NCI-H1417 (cell line): ENCODE measurements around the gene SLC25A21.

Experiments used
- DNase-seq, 3 experiments: peaks; one replicate each; lab custom pipeline; 2025; lab: John Stamatoyannopoulos, UW

The SLC25A21 gene

DNA sequence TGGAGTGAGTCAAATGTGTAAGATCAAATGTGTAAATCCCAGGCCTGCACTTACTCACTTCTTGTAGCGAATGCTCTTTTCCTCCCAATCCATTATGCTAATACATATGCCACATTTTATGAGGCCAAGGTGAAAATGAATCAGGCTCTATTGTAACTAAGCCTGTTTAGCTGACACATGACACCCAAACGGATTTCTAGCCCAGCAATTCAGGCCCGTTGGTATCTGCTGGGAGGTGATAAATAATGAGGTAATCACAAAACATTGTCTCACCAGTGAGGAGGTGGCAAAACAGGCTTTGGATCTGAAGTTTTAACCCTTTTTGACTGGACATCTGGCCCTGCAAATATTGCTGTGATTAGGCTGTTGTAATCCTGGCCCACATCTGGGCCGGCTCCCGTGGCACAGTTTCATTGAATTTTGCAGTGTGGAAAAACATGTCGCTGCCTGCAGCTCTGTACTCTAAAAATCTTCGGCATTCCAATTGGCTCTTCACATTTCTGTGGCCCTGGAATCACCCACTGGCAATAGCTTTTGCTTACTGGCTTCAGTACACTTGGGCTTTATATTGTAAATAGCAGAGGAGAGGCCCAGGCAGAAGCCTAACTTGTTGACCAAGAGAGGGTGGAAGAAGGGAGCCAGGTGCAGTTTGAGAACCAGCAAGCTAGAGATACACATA lies 404.7 kb downstream of the SLC25A21 start:
- peak; percentile 66 to 90 (median 89) for DNase-seq

DNA sequence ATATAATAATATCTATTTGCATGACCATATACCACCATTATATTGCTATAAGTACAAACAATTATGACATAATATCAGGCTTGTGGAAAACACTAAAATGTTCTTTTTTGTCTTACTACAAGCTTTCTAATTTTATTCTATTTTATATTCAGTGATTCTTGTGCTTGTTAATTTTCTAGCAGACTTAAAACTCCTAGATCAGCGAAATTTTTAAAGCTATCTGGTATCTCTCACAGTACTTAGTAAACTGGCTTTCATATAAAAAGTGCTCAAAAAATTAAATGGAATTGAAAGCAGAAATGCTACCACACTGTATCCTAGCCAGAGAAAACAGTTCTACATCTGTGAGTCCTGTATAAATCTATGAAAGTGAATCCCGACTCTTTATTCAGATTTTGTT lies 405.4 kb downstream of the SLC25A21 start:
- DNase-seq = no peak

DNA sequence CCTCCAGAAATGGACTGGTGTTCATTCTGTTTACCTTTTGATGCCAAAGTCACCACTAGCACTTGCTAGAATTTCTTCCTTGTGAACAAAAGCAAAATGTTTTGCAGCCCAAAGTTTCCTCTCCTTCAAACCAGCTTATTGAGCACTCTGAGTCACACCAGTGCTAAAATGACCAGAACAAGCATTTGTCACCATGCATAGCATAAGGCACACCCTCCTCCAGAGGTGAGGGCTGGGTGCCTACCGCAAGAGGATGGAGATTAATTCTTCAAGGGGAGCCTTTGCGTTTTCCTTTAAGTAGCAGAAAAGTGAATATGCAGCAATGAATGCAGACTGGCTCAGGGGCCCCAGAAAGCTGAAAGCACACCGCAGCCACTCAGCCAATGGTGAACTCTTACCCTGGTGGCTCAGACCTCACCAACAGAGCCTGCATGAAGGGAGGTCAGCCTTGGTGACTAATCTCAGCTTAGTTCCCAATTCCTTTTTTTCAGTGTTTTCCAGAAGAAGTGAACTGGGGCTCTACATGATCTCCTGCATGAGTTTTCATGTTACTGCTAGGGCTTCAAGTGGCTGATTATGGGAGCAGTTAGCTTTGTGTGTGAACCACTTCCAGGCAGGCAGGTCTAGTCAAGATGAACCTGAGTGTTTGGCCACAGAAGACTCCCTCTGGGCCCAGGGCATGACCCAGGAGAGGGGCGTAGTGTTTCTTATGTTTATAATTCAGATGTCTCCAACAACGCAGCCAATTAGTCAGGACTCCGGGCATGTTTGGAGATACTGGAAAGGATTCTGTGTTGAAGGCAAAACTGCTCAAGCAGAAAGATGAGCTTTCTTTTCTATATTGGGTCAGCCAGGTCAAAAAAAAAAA lies 414.4 kb downstream of the SLC25A21 start:
- DNase-seq = peak in 1 of 3 experiments; percentile 87

DNA sequence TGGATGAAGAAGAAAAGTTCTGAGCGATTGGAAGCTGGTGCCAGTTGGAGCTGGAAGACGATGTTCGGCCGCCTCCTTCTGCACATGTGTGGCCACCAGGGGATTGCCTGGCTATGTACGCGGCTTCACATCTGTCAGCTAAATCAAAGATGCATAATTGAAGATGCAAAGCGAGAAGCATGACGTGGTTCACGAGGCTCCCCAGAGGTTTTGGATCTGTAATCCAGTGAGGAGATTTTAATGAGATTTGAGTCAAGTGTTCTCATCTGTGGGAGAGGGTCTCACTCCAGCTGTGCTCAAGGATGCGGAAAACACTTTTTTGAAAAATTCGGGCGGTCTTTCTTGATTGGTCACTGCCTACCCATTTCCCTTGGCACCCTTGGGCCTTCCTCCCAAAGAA lies 416.2 kb downstream of the SLC25A21 start:
- peak in 1 of 3 experiments; percentile 60 for DNase-seq

DNA sequence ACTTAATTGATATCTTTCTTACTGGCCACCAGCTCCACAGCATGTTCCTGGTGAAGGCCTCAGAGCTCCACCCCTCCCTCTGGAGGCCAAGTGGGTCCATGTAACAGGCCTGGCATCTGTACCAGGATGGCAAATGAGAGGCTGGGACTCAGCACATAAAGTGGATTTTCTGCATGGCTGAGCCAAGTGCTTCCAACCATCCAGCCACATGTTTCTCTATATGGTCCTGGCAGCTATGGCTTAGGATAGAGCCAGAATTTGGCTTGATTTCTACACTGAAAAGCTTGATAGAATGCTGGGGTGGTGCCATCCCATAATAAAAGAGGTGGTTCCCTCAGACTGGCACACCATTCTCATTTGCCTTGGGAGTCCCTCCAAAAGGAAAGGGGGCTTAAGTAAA lies 416.6 kb downstream of the SLC25A21 start:
- DNase-seq = peak in 1 of 3 experiments; percentile 28

DNA sequence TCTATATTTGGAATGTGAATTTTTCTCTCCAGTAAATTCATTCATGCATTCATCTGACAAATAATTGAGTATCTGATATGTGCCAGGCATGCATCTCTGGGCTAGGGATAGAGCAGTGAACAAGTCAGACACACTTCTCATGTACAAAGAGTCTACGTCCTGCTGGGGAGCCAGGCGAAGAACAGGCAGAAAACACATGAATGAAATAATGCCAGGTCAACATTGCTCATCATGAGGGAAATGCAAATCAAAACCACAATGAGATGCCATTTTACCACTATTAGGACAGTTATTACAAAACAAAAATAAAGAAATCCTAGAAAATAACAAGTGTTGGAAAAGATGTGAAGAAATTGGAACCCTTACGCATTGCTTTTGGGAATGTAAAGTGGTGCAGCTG lies 420.5 kb downstream of the SLC25A21 start:
- no peak for DNase-seq

DNA sequence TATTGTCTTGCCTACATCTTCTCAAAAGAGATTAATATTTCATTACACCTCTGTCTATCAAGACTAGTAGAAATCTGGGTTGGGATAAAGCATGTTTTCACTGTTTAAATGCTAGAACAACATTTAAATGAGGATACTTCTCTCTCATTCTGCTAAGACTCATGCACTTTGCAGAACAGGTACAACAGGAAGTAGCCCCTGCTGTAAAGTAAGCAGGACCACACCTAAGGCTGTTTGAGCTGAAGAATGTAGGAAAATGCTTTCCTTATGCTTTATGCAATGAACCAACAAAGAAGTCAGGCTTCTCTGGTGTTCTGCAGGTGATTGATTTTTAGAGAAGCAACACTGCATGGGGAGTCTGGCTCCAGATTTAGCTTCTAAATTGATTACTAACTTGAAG lies 421.3 kb downstream of the SLC25A21 start:
- DNase-seq = no peak

DNA sequence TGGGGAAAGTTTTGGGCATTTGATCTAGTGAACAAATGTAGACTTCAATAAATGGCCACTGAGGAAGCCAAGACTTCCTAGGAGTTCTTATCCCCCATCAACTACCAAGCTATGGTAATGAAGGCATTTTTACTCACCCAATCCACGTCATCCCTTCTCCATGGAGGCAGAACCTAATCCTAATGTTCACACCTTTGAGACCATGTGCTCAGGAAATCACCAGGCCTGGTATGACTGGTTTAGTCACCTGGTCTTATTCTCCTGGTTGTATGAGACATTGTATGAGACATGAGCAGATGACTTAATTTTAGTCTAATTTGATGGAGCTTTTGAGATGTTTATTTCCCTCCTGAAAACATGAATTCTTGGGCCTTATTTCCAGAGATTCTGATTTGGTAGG lies 422.2 kb downstream of the SLC25A21 start:
- no peak for DNase-seq

DNA sequence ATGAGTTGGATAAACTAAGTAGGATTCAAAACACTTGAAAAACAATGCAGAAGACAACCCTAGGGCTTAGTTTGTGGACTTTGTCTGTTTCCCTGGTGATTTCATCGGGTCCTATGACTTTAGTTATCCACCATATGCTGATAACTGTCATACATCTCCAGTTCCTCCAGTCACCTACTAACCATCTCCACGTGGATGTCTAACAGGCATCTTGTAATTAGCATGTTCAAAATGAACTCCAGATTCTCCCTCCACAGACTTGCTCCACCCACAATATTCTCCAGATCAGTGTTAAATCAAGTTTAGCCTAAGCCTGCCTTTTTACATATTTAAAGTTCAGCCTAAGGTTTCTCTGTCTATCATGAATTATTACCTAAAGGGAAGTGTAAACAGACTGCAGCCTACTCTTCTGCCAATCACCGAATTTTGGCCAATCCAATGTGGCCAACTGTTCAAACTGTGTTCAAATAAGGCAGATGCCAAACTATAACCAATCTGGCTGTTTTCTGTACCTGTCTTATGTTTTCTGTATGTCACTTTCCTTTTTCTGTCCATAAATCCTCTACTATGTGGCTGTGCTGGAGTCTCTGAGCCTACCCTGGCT lies 423.7 kb downstream of the SLC25A21 start:
- no peak for DNase-seq

DNA sequence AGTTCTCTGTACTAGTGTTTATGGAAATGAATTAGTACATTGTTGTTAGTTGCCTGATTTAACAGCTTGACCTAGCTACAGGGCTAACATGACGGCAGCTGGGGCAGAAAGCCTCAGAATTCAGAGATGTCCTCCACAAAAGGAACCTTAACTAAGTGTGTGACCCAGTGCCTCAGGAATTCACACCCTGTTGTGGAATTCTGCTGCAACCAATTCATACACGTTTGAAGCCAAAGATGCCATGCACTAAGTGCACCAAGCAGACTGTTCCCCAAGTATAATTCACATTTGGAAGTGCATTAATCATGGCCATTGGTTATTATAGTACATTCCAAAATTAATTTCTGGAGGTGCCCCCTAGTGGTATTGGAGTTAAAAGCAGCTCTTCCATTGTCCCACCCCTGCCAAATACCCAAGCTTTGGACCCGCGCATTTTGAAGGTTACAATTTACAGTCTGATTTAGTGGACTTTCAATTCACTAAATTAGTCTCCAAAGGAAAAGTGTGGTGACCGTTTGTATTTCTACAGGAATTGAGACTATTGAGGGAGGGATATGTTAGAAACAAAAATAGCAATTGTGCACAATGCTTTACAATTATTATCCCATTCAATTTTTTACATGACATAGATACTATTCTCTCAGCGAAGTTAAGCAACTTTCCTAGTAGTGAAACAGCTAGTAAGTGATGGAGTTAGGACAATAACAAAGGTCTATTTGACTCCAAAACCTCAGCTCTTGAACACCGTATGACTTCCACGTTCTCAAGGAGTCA lies 424.8 kb downstream of the SLC25A21 start:
- peak in 2 of 3 experiments; percentile 44 to 51 for DNase-seq

DNA sequence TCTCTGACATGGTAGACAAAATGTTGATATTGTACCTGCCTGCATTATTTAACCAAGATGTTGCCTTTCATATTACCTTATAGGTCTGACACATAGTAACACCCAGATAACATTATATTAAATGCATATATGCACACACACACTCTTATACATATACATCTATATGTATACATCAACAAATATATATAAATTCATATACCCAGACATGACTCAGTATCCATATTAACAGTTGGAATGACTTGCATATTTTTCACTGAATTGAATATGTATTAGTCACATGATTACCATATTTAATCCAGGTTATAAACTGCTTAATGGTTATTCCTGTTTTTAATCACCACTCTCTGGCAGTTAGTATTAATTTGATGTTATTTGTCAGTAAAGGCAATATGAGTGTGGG lies 425.5 kb downstream of the SLC25A21 start:
- no peak for DNase-seq

DNA sequence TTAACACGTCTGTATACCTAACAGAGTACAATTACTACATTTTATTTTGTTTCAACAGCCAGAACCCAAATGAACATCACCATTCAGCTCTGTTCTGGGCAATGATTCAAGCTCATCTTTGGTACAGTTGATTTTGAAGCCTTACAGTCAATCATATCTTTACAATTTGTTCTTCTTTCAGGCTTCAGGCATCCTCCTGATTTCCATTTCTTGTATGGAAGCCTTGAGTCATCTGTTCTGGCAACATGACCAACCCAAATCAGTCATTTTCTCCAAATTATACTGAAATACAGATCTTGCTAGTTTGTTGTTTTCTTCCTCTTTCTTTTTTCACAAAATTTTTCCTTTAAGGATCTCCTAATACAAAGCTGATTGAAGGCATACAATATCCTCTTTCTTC lies 430.5 kb downstream of the SLC25A21 start:
- DNase-seq = no peak

DNA sequence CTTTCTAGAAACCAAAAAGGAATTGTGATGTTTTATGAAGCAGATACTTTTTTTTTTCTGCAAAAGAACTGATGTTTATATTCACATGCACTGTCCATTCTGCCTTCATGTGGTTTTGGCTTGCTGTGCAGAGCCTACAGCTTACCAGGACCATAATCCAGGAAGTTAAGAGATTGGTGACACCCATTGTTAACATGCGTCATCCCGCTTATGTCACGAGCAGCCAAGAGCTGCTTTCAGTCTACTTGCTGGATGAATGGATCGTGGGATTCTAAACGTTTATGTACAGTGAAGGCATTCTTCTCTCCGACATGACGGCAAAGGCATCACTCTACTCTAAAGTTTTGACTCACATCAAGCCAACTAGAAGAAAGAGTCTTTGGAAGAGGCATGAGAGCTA lies 434.1 kb downstream of the SLC25A21 start:
- DNase-seq = no peak

DNA sequence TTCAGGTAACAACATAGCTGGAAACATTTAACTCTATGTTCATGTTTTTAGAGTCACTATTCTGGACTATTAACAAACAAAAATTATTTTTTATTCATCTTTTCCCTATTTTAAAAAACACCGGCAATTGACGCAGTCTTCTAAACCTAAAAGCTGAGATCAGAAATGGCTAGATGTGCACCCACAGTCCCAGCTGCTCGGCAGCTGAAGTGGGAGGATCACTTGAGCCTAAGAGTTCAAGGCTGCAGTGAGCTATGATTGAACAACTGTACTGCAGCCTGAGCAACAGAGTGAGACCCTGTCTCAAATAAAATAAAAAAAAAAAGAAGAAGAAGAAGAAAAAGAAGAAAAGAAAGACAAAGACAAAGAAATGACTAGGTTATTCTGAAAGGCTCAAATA lies 446.3 kb downstream of the SLC25A21 start:
- peak in 1 of 3 experiments; percentile 31 for DNase-seq

DNA sequence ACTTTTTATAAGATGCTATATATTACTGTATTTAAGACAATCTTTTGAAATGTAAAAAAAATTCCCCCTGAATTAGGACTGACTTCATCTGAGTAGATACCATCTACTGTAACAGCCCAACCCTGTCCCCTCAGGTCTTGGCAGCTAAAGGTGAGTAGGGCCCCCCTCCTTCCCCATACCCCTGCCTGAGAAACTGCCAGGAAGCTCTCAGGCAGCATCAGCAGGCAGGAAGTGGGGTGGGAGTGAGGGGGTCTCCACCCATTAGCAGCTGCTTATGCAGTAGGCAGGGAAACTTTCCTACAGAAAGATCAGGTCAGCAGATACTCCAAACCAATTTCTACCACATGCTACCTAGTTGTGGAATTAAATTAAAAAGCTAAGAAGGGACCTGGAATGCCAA lies 448.2 kb downstream of the SLC25A21 start:
- no peak for DNase-seq

DNA sequence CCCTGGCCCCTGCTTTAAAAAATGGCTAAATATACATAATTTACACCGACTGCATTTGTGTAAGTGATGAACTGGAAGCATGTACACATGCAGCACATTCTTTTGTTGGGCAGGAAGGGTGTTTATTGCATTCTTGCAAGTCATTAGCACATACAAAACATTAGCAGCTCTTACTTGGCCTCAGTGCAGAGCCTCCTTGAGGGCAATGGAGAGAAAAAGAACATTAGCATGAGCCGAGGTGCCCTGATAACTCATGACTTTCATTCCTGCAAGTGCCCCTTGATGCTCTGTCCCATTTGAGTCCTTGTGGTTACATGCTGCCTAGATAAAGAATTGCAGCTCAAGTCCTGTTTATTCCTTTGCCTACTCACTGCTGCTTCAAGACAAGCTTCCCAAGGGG lies 448.9 kb downstream of the SLC25A21 start:
- DNase-seq = no peak

DNA sequence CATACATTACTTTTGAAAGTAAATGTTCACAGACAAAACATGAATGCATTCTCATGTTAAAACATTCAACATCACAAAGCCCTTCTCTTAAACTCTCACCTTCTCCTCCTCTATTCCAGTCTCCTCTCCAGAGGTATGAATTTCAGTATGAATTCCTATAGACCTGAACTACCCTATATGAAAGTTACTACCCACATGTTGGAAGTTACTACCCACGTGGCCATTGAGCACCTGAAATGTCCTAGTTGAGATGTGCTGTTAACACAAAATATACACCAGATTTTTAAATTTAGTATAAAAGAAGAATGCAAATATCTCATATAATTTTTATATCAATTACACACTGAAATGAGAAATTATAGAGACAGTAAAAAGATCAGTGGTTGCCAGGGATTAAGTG lies 450.5 kb downstream of the SLC25A21 start:
- no peak for DNase-seq

DNA sequence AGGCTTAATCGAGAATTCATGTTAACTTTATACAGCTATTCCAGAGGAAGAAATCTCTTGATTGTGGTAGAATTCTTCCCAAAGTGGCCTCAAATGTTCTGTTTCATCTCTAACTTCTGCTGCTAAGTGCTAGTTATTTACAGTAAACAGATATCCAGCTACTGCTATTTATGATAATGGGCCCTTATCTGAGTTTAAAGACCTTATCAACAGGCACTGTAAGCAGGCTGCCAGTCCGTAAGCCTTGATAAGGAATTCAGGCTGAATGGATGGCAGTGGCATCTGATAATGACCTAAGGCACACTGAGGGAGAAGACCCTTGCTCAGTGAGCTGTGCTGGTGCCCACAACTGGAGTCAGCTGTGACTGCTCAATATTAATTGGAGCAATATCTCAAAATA lies 451.7 kb downstream of the SLC25A21 start:
- DNase-seq = no peak

DNA sequence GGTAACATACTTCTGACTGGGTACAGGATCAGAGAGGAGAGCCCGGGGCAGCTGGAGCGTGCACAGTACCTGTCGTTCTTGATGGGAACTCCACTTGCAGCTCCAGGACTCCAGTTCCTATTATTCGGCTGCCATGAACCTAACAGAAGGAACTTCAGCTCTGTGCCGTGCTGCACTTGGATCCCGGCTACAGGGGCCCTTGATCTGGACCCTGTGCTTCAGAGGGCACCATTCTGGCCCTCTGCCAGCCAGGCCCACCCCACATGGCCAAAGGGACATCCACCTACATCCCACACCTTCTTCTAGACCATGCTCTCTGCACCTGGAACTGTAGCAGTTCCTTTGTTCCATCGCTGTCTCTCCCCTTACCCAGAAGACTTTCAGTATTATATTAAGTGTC lies 452.6 kb downstream of the SLC25A21 start:
- no peak for DNase-seq

DNA sequence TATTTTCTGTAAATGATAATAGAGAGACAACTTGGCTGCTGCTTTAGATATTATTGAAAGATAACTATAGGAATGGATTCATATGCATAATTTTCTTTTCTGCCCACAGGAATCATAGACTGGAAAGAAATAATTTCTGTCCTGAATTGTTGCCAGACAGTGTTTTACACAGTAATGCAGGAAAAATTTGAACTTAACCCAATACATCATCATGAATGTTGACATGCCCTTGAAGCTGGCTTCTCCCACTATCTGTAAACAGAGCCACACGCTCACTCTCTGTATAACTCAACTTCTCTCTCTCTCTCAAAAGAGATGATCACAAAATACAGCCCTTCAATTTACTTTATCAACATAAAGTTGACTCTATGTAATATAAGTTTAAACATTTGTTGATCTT lies 454.2 kb downstream of the SLC25A21 start:
- DNase-seq = no peak

DNA sequence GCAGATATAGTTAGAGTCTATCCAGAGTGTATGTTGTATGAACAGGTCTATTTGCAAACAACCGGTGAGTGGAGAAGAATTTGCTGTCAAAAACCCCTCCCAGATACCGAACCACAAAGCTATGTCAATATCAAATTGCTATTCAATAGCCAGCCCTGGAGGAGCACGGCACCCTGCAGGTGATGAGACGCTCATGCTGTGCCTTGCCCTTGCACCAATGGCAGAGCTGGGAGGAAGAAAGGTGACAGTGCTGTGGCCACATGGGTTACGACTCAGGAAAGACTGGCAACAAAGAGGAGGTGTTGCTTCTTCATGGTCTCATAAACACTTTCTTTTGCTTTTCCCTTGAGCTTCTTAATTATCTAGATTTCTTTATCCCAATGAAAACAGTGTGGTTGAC lies 455.0 kb downstream of the SLC25A21 start:
- DNase-seq = peak; percentile 22 to 78 (median 65)

DNA sequence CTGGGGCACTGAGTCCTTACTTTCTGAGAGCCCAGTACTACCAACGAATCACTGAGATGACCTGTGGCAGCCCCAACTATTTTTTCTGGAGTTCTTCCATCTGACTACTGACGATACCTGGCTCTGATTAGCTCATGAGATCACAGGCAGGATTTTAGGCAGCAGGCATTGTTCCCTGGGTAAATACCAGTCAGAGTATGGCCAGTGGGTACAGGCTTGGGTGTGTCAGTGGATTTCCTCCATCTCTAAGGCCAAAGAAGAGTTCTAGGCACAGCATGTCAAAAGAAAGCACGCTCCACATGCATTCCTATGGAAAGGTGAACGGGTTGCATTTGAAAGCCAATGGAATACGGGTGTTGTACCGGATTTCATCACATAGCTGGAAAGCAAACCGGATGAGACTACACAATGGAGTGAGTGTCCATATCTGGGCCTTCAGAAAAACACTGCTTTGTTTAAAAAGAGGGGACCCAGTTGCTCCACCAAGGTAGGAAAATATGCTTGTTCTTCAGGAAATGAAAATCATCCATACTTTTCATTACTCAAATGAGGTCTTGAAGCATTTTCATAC lies 455.7 kb downstream of the SLC25A21 start:
- DNase-seq = no peak
